ENCODE data around the gene PCGF2.
"Not testable (repeated sequence)": the region's sequence is repeated elsewhere in the genome, so short reads cannot be mapped to it uniquely, and the experiment has no call there.

The PCGF2 gene

DNA sequence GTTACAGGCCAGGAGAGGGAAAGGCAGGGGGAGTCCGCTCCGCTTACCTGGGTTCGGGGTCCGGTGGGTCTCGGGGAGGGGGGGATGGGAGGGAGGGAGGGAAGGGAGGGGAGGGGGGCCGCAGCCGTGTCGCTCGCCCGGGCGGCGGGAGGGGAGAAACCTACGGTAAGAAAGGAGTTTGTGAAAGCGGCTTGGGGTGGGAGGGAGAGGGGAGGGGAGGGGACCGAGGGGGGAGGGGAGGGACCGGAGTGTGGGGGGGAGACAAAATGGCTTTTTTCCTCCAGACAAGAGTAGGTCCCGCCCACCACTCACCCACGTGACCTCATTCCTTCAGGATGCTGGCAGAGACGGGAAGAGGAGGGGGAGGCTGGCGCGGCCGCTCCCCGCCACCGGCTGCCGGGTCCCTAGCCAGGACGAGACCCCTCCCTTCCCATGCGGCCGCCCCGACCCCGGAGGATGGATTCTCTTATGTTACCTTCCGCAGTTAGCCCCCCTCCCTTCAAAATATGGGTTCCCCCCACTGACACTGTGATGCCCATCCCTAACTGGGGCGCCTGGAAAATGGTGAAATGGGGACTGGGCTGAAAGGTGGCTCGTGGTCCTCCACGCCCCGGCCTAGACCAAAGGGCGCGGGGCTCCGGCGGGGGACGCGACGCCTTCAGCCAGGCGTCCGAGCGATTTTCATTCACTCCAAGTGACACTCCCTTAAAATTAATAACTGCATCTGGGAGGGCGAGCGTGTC lies at the start of gene PCGF2:
PCGF2 (minus strand) TSS at position 188 of the 743 bp plus-strand sequence. CDS start 7,934 bp downstream, outside the sequence.
- H3K4me3 ChIP-seq (ENCODE audit: low read length), result peak within 1 kb of the TSS; percentile 67

DNA sequence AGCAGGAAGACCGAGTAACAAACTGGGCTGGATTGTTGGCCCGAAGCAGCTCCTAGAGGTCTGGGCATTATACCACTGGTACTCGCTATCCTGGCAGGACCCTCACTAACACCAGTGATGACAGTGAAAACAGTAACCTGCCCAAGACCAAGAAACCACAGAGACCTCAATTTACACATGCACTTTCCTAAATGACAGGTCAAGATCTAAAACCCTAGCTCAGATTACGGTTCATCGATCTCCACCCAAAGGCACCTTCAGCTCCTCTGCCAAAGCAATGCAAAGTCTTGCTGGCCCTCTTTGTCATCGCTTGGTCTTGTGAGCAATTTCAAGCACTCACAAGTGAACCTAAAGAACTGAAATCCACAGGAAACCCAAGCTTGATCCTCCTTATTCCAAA lies 49.7 kb upstream of the PCGF2 start:
- H3K9me3 ChIP-seq (ENCODE audit: low read length), result no peaks in the 10 kb centered on the region
- H2AFZ ChIP-seq (ENCODE audit: low read depth, low read length), result no peak overlapping the region
- no peaks in the 10 kb centered on the region for H3K27me3 ChIP-seq (ENCODE audit: insufficient read depth, low read length)
- H3K36me3 ChIP-seq (ENCODE audit: insufficient read depth, low read length), result peaks cover 34% of the 10 kb centered on the region
- peaks cover 22% of the 10 kb centered on the region for H3K4me1 ChIP-seq (ENCODE audit: insufficient read depth, low read length)
- peak overlapping the region; percentile 97 for H3K4me3 ChIP-seq (ENCODE audit: low read length)

More for the DNA sequence above, at the start of gene PCGF2:
- H3K36me3 ChIP-seq (ENCODE audit: insufficient read depth, low read length), result peaks cover 2% of the 10 kb centered on the region
- H3K27me3 ChIP-seq (ENCODE audit: insufficient read depth, low read length), result no peaks in the 10 kb centered on the region
- H3K9me3 ChIP-seq (ENCODE audit: low read length), result no peaks in the 10 kb centered on the region
- peaks cover 41% of the 10 kb centered on the region for H3K4me1 ChIP-seq (ENCODE audit: insufficient read depth, low read length)
- H2AFZ ChIP-seq (ENCODE audit: low read depth, low read length), result peak within 1 kb of the TSS; percentile 57

DNA sequence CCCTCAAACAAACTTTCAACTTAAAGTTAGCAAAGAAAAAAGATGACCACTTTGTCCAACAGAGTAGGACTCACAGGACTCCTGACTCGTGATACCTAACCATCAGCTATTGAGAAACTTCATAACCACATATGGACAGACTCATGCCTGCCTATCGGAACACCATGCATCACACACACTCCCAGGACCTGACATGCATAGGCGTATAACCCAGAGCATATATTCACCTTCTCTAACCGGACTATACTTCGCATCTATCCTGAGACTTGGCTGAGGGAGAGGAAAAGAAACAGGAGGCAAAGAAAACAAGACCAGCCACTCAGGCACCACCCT lies 49.0 kb upstream of the PCGF2 start:
- Histone ChIP-seq H3K36me3 (ENCODE audit: insufficient read depth, low read length) (peaks cover 34% of the 10 kb centered on the region), H3K27me3 (ENCODE audit: insufficient read depth, low read length) (no peaks in the 10 kb centered on the region), H3K4me1 (ENCODE audit: insufficient read depth, low read length) (peaks cover 22% of the 10 kb centered on the region), H3K4me3 (ENCODE audit: low read length) (no peak overlapping the region), H3K9me3 (ENCODE audit: low read length) (no peaks in the 10 kb centered on the region), H2AFZ (ENCODE audit: low read depth, low read length) (no peak overlapping the region)

DNA sequence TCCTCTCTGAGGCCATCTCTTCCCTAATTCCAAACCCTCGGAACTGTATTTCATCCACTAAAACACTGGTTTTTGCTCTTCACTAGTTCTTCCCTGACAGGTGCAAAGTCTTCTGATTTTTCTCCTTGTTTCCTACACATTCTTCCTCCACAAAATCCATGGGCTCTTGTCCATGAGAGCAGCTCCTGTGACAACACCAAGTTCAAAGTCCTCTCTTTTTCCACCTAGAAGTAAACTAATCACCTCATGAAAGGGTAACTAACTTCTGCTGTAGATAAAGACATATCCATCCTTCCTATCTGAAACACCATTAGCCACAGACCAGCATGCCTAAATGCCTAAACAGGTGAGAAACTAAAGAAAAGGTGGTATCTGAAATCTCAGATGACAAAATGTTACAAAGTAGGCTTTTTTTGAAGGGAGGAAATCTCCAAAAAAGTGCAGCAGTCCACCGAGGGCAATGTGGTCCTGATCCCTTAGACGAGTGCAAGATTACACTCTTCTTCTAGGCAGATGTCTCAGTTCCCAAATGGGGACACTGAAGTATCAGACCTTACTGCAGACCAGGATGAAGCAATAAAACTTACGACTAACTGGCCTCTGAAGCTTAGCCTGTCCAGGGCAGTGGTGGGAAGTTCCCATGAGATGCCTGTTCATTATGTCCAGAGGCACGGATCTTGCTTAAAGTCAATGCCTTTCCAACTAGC lies 48.5 kb upstream of the PCGF2 start:
- Histone ChIP-seq H2AFZ (ENCODE audit: low read depth, low read length) (no peak overlapping the region), H3K4me3 (ENCODE audit: low read length) (no peak overlapping the region), H3K4me1 (ENCODE audit: insufficient read depth, low read length) (peaks cover 22% of the 10 kb centered on the region), H3K9me3 (ENCODE audit: low read length) (no peaks in the 10 kb centered on the region), H3K36me3 (ENCODE audit: insufficient read depth, low read length) (peaks cover 31% of the 10 kb centered on the region), H3K27me3 (ENCODE audit: insufficient read depth, low read length) (no peaks in the 10 kb centered on the region)

DNA sequence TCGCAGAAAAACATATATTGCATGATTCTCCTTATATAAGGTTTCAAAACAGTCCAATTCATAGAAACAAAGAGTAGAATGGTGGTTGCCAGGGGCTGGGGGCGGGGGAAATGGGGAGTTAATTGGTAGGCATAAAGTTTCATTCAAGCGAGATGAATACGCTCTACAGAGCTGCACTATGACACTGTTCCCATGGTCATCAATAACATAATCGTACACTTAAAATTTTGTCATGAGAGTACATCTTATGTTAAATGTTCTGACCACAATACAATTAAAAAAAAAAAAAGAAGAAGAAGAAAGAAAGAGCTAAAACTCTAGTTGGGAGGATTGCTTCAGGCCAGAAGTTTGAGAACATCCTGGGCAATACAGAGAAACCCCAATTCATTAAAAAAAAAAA lies 46.1 kb upstream of the PCGF2 start:
- Histone ChIP-seq H2AFZ (ENCODE audit: low read depth, low read length) (no peak overlapping the region), H3K36me3 (ENCODE audit: insufficient read depth, low read length) (peaks cover 24% of the 10 kb centered on the region), H3K9me3 (ENCODE audit: low read length) (no peaks in the 10 kb centered on the region), H3K4me1 (ENCODE audit: insufficient read depth, low read length) (peaks cover 27% of the 10 kb centered on the region), H3K4me3 (ENCODE audit: low read length) (no peak overlapping the region), H3K27me3 (ENCODE audit: insufficient read depth, low read length) (no peaks in the 10 kb centered on the region)

DNA sequence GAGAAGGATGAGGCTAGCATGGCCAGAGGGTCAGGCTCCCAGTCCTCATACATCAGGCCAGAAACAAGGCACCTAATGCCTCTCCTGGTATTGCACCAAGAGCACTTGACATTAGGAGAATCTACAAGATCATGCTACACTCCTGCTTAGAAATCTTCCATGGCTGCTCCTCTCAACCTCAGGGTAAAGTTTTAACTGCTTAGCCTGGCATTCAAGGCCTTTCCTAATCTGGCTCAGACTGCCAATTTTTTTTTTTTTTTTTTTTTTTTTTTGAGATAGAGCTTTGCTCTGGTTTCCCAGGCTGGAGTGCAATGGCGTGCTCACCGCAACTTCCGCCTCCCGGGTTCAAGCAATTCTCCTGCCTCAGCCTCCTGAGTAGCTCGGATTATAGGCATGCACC lies 43.0 kb upstream of the PCGF2 start:
- no peak overlapping the region for H3K4me3 ChIP-seq (ENCODE audit: low read length)
- H3K9me3 ChIP-seq (ENCODE audit: low read length), result no peaks in the 10 kb centered on the region
- peaks cover 15% of the 10 kb centered on the region for H3K4me1 ChIP-seq (ENCODE audit: insufficient read depth, low read length)
- peaks cover 28% of the 10 kb centered on the region for H3K36me3 ChIP-seq (ENCODE audit: insufficient read depth, low read length)
- H2AFZ ChIP-seq (ENCODE audit: low read depth, low read length), result no peak overlapping the region
- no peaks in the 10 kb centered on the region for H3K27me3 ChIP-seq (ENCODE audit: insufficient read depth, low read length)

DNA sequence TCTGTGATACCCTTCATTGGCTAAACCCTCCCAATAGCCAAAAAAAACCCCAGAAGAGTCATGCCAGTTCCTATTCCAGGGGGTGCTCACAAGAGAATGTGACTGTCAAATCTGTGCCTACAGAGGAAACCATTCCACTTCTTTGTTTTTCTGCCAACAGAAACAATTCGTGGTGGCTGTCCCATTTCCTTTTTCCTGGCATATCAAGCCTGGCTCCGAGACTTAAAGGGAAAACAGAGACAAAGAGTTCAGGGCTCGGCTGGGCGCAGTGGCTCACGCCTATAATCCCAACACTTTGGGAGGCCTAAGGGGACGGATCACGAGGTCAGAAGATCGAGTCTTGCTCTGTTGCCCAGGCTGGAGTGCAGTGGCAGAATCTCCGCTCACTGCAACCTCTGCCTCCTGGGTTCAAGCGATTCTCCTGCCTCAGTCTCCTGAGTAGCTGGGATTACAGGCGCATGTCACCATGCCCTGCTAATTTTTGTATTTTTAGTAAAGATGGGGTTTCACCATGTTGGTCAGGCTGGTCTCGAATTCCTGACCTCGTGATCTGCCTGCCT lies 42.1 kb upstream of the PCGF2 start:
- not testable (repeated sequence) for H3K27me3 ChIP-seq (ENCODE audit: insufficient read depth, low read length); H3K9me3 ChIP-seq (ENCODE audit: low read length); H2AFZ ChIP-seq (ENCODE audit: low read depth, low read length); H3K4me3 ChIP-seq (ENCODE audit: low read length)
- peaks cover 32% of the 10 kb centered on the region for H3K36me3 ChIP-seq (ENCODE audit: insufficient read depth, low read length)
- H3K4me1 ChIP-seq (ENCODE audit: insufficient read depth, low read length), result peaks cover 15% of the 10 kb centered on the region

DNA sequence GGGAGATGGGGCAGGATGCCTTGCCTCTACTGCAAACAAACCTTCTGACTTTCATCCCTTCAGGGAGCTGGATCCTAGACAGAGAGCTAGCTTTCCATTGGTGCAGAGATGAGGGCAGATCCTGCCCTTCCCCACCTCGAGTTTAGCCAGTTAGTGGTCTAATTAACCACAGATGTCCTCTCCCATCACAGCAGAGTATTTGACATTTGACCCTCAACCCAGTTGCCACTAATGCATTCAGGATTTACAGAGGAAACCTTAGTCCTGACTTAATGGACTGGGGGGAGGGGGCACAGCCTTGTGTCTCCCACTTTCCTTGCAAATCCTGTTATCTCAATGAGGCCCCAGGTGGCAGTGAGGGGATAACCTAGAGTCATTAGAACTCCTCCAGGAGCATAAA lies 41.0 kb upstream of the PCGF2 start:
- no peaks in the 10 kb centered on the region for H3K27me3 ChIP-seq (ENCODE audit: insufficient read depth, low read length)
- peaks cover 15% of the 10 kb centered on the region for H3K4me1 ChIP-seq (ENCODE audit: insufficient read depth, low read length)
- H3K4me3 ChIP-seq (ENCODE audit: low read length), result no peak overlapping the region
- H2AFZ ChIP-seq (ENCODE audit: low read depth, low read length), result no peak overlapping the region
- H3K9me3 ChIP-seq (ENCODE audit: low read length), result no peaks in the 10 kb centered on the region
- H3K36me3 ChIP-seq (ENCODE audit: insufficient read depth, low read length), result peaks cover 40% of the 10 kb centered on the region

DNA sequence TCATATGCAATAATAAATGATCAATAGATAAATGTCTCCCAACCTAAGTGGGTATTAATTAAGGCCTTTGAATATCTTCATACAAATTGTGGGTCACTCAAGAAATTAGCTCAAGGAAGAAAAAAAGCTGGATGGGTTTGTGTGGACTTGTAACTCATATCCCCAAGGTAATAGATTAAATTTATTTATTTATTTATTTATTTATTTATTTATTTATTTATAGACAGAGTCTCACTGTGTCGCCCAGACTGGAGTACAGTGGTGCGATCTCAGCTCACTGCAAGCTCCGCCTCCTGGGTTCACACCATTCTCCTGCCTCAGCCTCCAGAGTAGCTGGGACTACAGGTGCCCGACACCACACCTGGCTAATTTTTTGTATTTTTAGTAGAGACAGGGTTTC lies 39.9 kb upstream of the PCGF2 start:
- H2AFZ ChIP-seq (ENCODE audit: low read depth, low read length); H3K9me3 ChIP-seq (ENCODE audit: low read length); H3K27me3 ChIP-seq (ENCODE audit: insufficient read depth, low read length); H3K4me3 ChIP-seq (ENCODE audit: low read length): not testable (repeated sequence)
- H3K36me3 ChIP-seq (ENCODE audit: insufficient read depth, low read length), result peaks cover 46% of the 10 kb centered on the region
- peaks cover 15% of the 10 kb centered on the region for H3K4me1 ChIP-seq (ENCODE audit: insufficient read depth, low read length)

DNA sequence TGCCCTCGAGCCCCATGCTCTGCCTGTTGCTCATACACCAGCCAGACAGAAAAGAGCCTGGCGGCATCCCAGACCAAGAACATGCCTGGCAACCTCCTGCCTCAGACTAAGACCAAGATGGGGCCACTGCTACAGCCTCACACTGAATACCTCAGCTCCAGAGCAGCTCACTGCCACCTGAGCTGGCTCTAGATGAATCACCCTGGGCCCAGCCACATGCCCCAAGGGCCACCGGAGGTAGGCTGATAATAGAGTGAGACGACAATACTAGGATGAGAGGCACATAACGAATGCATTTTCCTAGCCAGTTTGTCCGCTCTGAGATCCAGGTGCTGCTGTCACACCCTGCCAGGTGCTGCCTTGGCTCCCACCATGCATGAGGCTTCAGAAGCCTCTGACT lies 38.2 kb upstream of the PCGF2 start:
- no peak overlapping the region for H2AFZ ChIP-seq (ENCODE audit: low read depth, low read length)
- no peaks in the 10 kb centered on the region for H3K27me3 ChIP-seq (ENCODE audit: insufficient read depth, low read length)
- H3K4me1 ChIP-seq (ENCODE audit: insufficient read depth, low read length), result peaks cover 15% of the 10 kb centered on the region
- H3K36me3 ChIP-seq (ENCODE audit: insufficient read depth, low read length), result peaks cover 49% of the 10 kb centered on the region
- no peaks in the 10 kb centered on the region for H3K9me3 ChIP-seq (ENCODE audit: low read length)
- H3K4me3 ChIP-seq (ENCODE audit: low read length), result no peak overlapping the region

DNA sequence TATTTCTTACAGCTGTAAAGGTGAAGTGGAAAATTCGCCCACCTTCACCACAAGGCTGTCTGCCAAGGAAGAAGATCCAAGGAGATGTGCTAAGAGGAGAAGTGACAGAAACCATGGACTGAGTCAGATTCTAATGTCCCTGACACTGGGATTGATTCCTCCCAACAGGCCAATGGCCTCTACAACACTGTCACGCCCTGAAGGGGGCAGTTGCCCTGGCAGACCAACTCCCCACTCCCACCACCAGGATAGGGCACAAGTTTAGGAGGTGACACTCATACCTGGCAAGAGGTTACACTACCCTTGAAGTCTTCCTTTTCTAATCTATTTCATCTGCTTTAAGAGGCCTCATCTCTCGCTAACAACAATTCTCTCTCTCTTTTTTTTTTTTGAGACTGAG lies 35.1 kb upstream of the PCGF2 start:
- Histone ChIP-seq H3K4me1 (ENCODE audit: insufficient read depth, low read length) (no peaks in the 10 kb centered on the region), H3K36me3 (ENCODE audit: insufficient read depth, low read length) (peaks cover 79% of the 10 kb centered on the region), H2AFZ (ENCODE audit: low read depth, low read length) (no peak overlapping the region), H3K4me3 (ENCODE audit: low read length) (no peak overlapping the region), H3K27me3 (ENCODE audit: insufficient read depth, low read length) (no peaks in the 10 kb centered on the region), H3K9me3 (ENCODE audit: low read length) (no peaks in the 10 kb centered on the region)

DNA sequence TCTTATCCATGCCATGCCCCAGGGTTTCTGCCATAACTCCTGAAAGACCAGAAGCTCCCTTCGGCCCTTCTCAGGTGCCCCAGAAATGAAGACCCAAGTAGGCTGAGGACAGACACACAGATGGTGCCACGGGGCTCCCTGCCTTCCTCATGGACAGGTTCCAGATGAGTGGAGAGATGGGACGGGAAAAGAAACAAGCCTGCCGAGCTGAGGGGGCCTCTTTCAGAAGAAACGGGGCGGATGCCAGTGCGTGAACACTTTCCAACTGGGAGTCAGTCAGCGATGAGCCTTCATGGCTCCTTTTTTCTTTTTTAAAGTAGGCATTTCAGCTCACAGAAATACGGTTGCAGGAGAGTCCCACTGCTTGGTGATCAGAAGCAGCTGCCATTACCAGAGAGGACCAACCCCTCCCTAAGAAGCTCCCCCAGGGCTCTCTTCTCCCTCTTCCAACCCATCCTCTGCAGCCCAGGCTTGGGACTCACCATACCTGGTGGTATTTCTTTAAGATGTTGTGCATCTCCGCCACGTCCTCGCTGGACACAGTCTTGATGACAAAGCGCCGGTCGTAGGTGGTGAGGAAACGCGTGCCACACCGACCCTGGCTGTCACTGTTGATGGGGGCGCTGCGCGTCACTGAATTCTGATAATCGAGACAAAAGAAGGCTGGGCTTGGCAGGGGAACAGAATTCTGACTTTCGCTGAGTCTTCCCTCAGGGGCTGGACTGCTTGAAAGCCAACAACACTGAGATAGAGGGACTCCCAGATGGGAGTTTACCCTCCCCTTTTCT lies 32.0 kb upstream of the PCGF2 start:
- H3K4me1 ChIP-seq (ENCODE audit: insufficient read depth, low read length), result no peaks in the 10 kb centered on the region
- peaks cover 87% of the 10 kb centered on the region for H3K36me3 ChIP-seq (ENCODE audit: insufficient read depth, low read length)
- no peaks in the 10 kb centered on the region for H3K27me3 ChIP-seq (ENCODE audit: insufficient read depth, low read length)
- no peaks in the 10 kb centered on the region for H3K9me3 ChIP-seq (ENCODE audit: low read length)
- H2AFZ ChIP-seq (ENCODE audit: low read depth, low read length), result no peak overlapping the region
- H3K4me3 ChIP-seq (ENCODE audit: low read length), result no peak overlapping the region

Data from neuron (in vitro differentiated cells).